Spleen (tissue), 11 donors: ENCODE measurements around the gene STK17A. TPM values are rescaled to one million over a fixed set of nuclear protein-coding genes. Genes with fewer than 3 reads are reported as not detected.
A peak's percentile ranks its signal among the peaks of the same experiment; 100 is the strongest.

ENCODE experiments used
- DNase-seq: peaks from one replicate; pipeline ENCODE4 v3.0.0-alpha.2; 2020
- H3K27ac ChIP-seq, 8 donors: fragments of 200-600 bp; sonication (generic) in 7 of 8; 1 replicate in 4 of 8; 2 replicates in 4 of 8; pipeline versions ENCODE4 v1.5.0 to v1.8.0; 2016 to 2021; ENCODE audit warnings: inconsistent platforms in 4 of 8, mild to moderate bottlenecking in 4 of 8, moderate library complexity in 1 of 8
- H3K27me3 ChIP-seq, 7 donors: fragments of 200-600 bp; sonication (generic) in 6 of 7; replicated peaks in 1 of 7; 1 replicate in 4 of 7; 2 replicates in 3 of 7; pipeline versions ENCODE4 v1.5.0 to v1.8.0; 2016 to 2021; ENCODE audit warnings: inconsistent platforms in 3 of 7, mild to moderate bottlenecking in 1 of 7
- H3K36me3 ChIP-seq, 6 donors: fragments of 200-600 bp; sonication (generic) in 5 of 6; 1 replicate in 4 of 6; 2 replicates in 2 of 6; pipeline versions ENCODE4 v1.5.0 to v1.8.0; 2016 to 2021; ENCODE audit warnings: inconsistent platforms in 2 of 6
- H3K4me1 ChIP-seq, 6 donors: fragments of 200-600 bp; sonication (generic) in 5 of 6; 1 replicate in 3 of 6; 2 replicates in 3 of 6; pipeline versions ENCODE4 v1.5.0 to v1.8.0; 2016 to 2021; ENCODE audit warnings: inconsistent platforms in 3 of 6
- H3K4me3 ChIP-seq, 8 donors: fragments of 200-600 bp; sonication (generic) in 7 of 8; 1 replicate in 4 of 8; 2 replicates in 4 of 8; pipeline versions ENCODE4 v1.5.0 to v1.8.0; 2016 to 2021; ENCODE audit warnings: inconsistent platforms in 4 of 8, mild to moderate bottlenecking in 4 of 8, moderate library complexity in 2 of 8
- H3K9me3 ChIP-seq, 8 donors: fragments of 200-600 bp; sonication (generic) in 7 of 8; 1 replicate in 4 of 8; 2 replicates in 4 of 8; pipeline versions ENCODE4 v1.5.0 to v1.8.0; 2016 to 2021; ENCODE audit warnings: inconsistent platforms in 4 of 8
- CTCF ChIP-seq, 11 experiments: fragments of 200-600 bp in 7 of 11; fragments of 450-650 bp in 4 of 11; sonication (generic) in 4 of 11; IDR thresholded peaks in 8 of 11; conservative IDR thresholded peaks in 3 of 11; 1 replicate in 7 of 11; 2 replicates in 4 of 11; pipeline versions ENCODE4 v1.4.0 to v1.8.0; 2016 to 2021; ENCODE audit warnings: antibody characterized with exemption in 11 of 11, inconsistent platforms in 4 of 11, mild to moderate bottlenecking in 1 of 11
- POLR2A ChIP-seq, 3 donors: fragments of 450-650 bp; IDR thresholded peaks; one replicate each; pipeline ENCODE4 v1.5.1; 2017; ENCODE audit warnings: antibody characterized with exemption in 3 of 3, mild to moderate bottlenecking in 1 of 3
- POLR2AphosphoS5 ChIP-seq, 3 donors: sonication (generic); formaldehyde crosslinking; IDR thresholded peaks; one replicate each; pipeline ENCODE4 v1.5.1; 2017; ENCODE audit warnings: antibody characterized with exemption in 3 of 3
- WGBS, 5 donors: extraction: QIAGEN DNeasy Blood & Tissue Kit in 3 of 5; methylation state at CpG; one replicate each; pipeline versions ENCODE4 v1.1.5 to v1.1.7; 2013 to 2018; 5-methylcytosine and 5-hydroxymethylcytosine counted together
- intact Hi-C: fragments of 100-400 bp; cut with DNase I; formaldehyde crosslinking; loops from one replicate; pipeline ENCODE4 v1.15.0; 2023; ENCODE audit warnings: low total_unique reads
- polyA plus RNA-seq, 3 donors: library from polyadenylated mRNA; stranded (reverse); fragments of 200-250 nt; gene quantifications; one replicate each; pipeline ENCODE4 v1.2.1, GENCODE V29; 2013
- total RNA-seq, 7 donors: library from RNA; depleted of rRNA in 3 of 7; stranded (reverse); fragments of >200 nt in 3 of 7; fragmentation: NEBNext Ultra II Directional in 4 of 7; extraction: Animal tissue kit (Norgen Biotek cat#: 25700) in 4 of 7; gene quantifications; one replicate each; pipeline versions ENCODE4 v1.1.0 to v1.2.1, GENCODE V29; 2016 to 2021
- donor health status: healthy with polysubstance abuse.
- donor health status: DM: no; HTN: no; CAD: no; lungs with moderate emphysema.
- donor health status: DM: no; HTN: no; CAD: no.
- donor health status: Bipolar disorder and iron deficiency.
- donor health status: healthy.
- donor health status: DM: no; HTN: no; CAD: no.
- donor health status: DM: yes; HTN: yes; CAD: no.

STK17A gene
- total and polyA plus RNA-seq, 10 donors: 33.4 to 70.1 (median 53.4) TPM

- intact Hi-C loops: no loop called here
- H3K4me3 ChIP-seq: no peak overlapping the region
- H3K4me1 ChIP-seq: peaks cover 11 to 60% (median 19%) of the 10 kb centered on the region in 6 donors
- H3K27ac ChIP-seq: peak overlapping the region in 5 of 8 donors; percentile 43 to 64 (median 61)
- no peaks in the 10 kb centered on the region for H3K27me3 ChIP-seq
- H3K36me3 ChIP-seq: peaks cover 0 to 15% (median 0%) of the 10 kb centered on the region in 6 donors
- H3K9me3 ChIP-seq: no peaks in the 10 kb centered on the region
- DNase-seq: no peak
- no peak for TF ChIP-seq CTCF (IDR thresholded peaks at IDR 0.05 in 8 of 11, conservative IDR thresholded peaks at IDR 0.05 in 3 of 11)
- no peak for TF ChIP-seq POLR2AphosphoS5 (IDR thresholded peaks at IDR 0.05)
- TF ChIP-seq POLR2A (IDR thresholded peaks at IDR 0.05): no peak
These were observed 76.6 kb downstream of the STK17A start for GRCh38 chr7:43659549-43659896.

- 92 to 99% (median 94%) methylated on average over 2 of the region's 2 CpGs for WGBS, 5 donors
- H3K27ac ChIP-seq: no peak overlapping the region
These were observed 77.2 kb downstream of the STK17A start for GRCh38 chr7:43660141-43660540.

GRCh38 chr7:43664681-43665080 lies 81.8 kb downstream of the STK17A start:
- intact Hi-C loops: no loop called here
- H3K27ac ChIP-seq: peak overlapping the region in 2 of 8 donors; percentile 12 to 41
- H3K4me3 ChIP-seq: no peak overlapping the region
- H3K36me3 ChIP-seq: peaks cover 0 to 10% (median 0%) of the 10 kb centered on the region in 6 donors
- DNase-seq: no peak
- peaks cover 1 to 39% (median 9%) of the 10 kb centered on the region in 6 donors for H3K4me1 ChIP-seq
- no peaks in the 10 kb centered on the region for H3K27me3 ChIP-seq
- peaks cover 0 to 34% (median 12%) of the 10 kb centered on the region in 8 donors for H3K9me3 ChIP-seq
- WGBS, 5 donors: 0 to 24% (median 16%) methylated on average over 1 of the region's 1 CpG
- TF ChIP-seq POLR2A (IDR thresholded peaks at IDR 0.05) (no peak), CTCF (IDR thresholded peaks at IDR 0.05 in 8 of 11, conservative IDR thresholded peaks at IDR 0.05 in 3 of 11) (no peak), POLR2AphosphoS5 (IDR thresholded peaks at IDR 0.05) (no peak)

More at GRCh38 chr7:43660141-43660540, 77.2 kb downstream of the STK17A start:
- Histone ChIP-seq H3K4me3 (no peak overlapping the region), H3K4me1 (peaks cover 11 to 60% (median 18%) of the 10 kb centered on the region in 6 donors), H3K9me3 (no peaks in the 10 kb centered on the region), H3K27me3 (no peaks in the 10 kb centered on the region), H3K36me3 (peaks cover 0 to 15% (median 0%) of the 10 kb centered on the region in 6 donors)
- no peak for TF ChIP-seq POLR2A (IDR thresholded peaks at IDR 0.05)
- TF ChIP-seq POLR2AphosphoS5 (IDR thresholded peaks at IDR 0.05): no peak
- TF ChIP-seq CTCF (IDR thresholded peaks at IDR 0.05 in 8 of 11, conservative IDR thresholded peaks at IDR 0.05 in 3 of 11): no peak
- no peak for DNase-seq
- intact Hi-C loops: no loop called here

GRCh38 chr7:43666938-43667337 lies 84.0 kb downstream of the STK17A start:
- no peaks in the 10 kb centered on the region for H3K27me3 ChIP-seq
- intact Hi-C loops: no loop called here
- H3K9me3 ChIP-seq: peaks cover 0 to 42% (median 19%) of the 10 kb centered on the region in 8 donors
- H3K4me3 ChIP-seq: no peak overlapping the region
- DNase-seq: no peak
- peaks cover 0 to 13% (median 2%) of the 10 kb centered on the region in 6 donors for H3K36me3 ChIP-seq
- H3K27ac ChIP-seq: no peak overlapping the region
- H3K4me1 ChIP-seq: peaks cover 0 to 37% (median 18%) of the 10 kb centered on the region in 6 donors
- TF ChIP-seq POLR2A (IDR thresholded peaks at IDR 0.05) (no peak), POLR2AphosphoS5 (IDR thresholded peaks at IDR 0.05) (no peak), CTCF (IDR thresholded peaks at IDR 0.05 in 8 of 11, conservative IDR thresholded peaks at IDR 0.05 in 3 of 11) (no peak)
